ENCODE measurements around the gene THRB.

DNA sequence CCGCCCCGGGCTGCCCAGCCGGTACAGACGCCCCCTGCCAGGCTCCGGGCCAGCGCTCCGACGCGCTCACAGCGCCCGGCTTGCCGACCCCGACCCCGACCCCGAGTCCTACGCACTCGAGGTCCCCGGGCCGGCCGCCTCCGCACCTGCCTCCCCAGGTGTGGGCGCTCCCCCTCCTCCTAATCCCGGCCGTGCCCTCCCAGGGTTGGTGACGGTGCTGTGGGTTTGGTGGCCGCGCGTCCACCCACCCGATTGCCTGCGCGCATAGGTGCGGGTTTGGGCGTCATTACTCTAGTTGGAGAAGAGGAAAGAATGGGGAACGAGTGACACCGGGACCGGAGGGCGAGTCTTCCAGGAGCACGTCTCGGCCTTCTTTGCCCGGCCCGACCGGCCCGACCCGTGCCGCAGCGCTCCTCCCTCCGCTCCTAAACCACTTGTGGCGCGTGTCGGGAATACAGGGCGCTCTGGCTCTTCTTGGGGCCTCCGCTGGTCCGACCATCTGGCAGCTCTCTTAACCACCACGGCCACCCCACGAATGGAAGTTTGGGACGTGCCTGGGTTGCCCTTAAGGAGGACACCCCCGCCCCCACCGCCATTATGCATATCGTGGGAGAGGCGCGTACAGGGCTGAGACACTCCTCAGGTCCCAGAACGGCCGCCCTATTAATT lies 810 bp upstream of the THRB start:
- TF ChIP-seq CTCF (IDR thresholded peaks at IDR 0.05) (no peak), POLR2A (IDR thresholded peaks at IDR 0.05) (no peak)
